ENCODE results near the gene HNRNPH2.

- no peak for TF ChIP-seq CTCF (conservative IDR thresholded peaks at IDR 0.05 in 1 of 2, IDR thresholded peaks at IDR 0.05 in 1 of 2; ENCODE audit: extremely low read depth in 1 of 2, insufficient read depth in 1 of 2, low read depth in 1 of 2, low read length in 2 of 2)
- TF ChIP-seq EZH2 (IDR thresholded peaks at IDR 0.05; ENCODE audit: borderline replicate concordance, low read length) = no peak
These were observed 11.5 kb downstream of the HNRNPH2 start for GRCh38 chrX:101419489-101419888.
